H9 (cell line): ENCODE data around the gene GNAT3. TPM values are rescaled to one million over a fixed set of nuclear protein-coding genes. Genes with fewer than 3 reads are reported as not detected.

Experiments used
- DNase-seq: peaks from one replicate; pipeline ENCODE4 v3.0.0-alpha.2; 2017
- H2AFZ ChIP-seq: one replicate; pipeline ENCODE4 v1.6.1; 2013; ENCODE audit warnings: mild to moderate bottlenecking, low read length, control low read depth, moderate library complexity
- H2AK5ac ChIP-seq: 2 replicates; pipeline ENCODE4 v1.6.1; 2013; ENCODE audit warnings: low read length, control low read depth, mixed read lengths; ENCODE audit not compliant: insufficient read length
- H2BK120ac ChIP-seq: one replicate; pipeline ENCODE4 v1.6.1; 2013; ENCODE audit warnings: low read depth, mild to moderate bottlenecking, low read length, control low read depth, inconsistent platforms; ENCODE audit not compliant: poor library complexity, severe bottlenecking
- H2BK12ac ChIP-seq: 2 replicates; pipeline ENCODE4 v1.6.1; 2013; ENCODE audit warnings: low read length, control low read depth, mixed read lengths, low read depth; ENCODE audit not compliant: insufficient read length
- H2BK15ac ChIP-seq: 2 replicates; pipeline ENCODE4 v1.6.1; 2013; ENCODE audit warnings: low read depth, low read length, control low read depth
- H2BK20ac ChIP-seq: one replicate; pipeline ENCODE4 v1.6.1; 2013; ENCODE audit warnings: low read depth, mild to moderate bottlenecking, low read length, control low read depth, inconsistent platforms; ENCODE audit not compliant: poor library complexity, severe bottlenecking
- H2BK5ac ChIP-seq: 2 replicates; pipeline ENCODE4 v1.6.1; 2013; ENCODE audit warnings: low read length, control low read depth, mixed read lengths; ENCODE audit not compliant: insufficient read length
- H3K14ac ChIP-seq: 2 replicates; pipeline ENCODE4 v1.6.1; 2013; ENCODE audit warnings: low read length, control low read depth; ENCODE audit not compliant: insufficient read depth
- H3K18ac ChIP-seq: 2 replicates; pipeline ENCODE4 v1.6.1; 2013; ENCODE audit warnings: low read depth, mild to moderate bottlenecking, mixed read lengths, low read length, control low read depth; ENCODE audit not compliant: insufficient read length
- H3K23ac ChIP-seq: 2 replicates; pipeline ENCODE4 v1.6.1; 2013; ENCODE audit warnings: low read length, control low read depth, mixed read lengths, low read depth; ENCODE audit not compliant: insufficient read length
- H3K23me2 ChIP-seq: 2 replicates; pipeline ENCODE4 v1.6.1; 2013; ENCODE audit warnings: low read depth, mild to moderate bottlenecking, mixed read lengths, low read length, control low read depth; ENCODE audit not compliant: insufficient read length, poor library complexity, severe bottlenecking
- H3K27ac ChIP-seq: 2 replicates; pipeline ENCODE4 v1.5.1; 2013; ENCODE audit warnings: low read length, control low read depth, mixed read lengths, low read depth; ENCODE audit not compliant: insufficient read length
- H3K27me3 ChIP-seq: 2 replicates; pipeline ENCODE4 v1.6.1; 2013; ENCODE audit warnings: low read length, control low read depth, inconsistent platforms; ENCODE audit not compliant: insufficient read depth
- H3K4ac ChIP-seq: 2 replicates; pipeline ENCODE4 v1.6.1; 2013; ENCODE audit warnings: low read depth, mild to moderate bottlenecking, control low read depth, inconsistent platforms, low read length, moderate library complexity
- H3K4me1 ChIP-seq: 2 replicates; pipeline ENCODE4 v1.6.1; 2013; ENCODE audit warnings: low read length, control low read depth, inconsistent platforms; ENCODE audit not compliant: insufficient read depth
- H3K4me2 ChIP-seq: 2 replicates; pipeline ENCODE4 v1.6.1; 2013; ENCODE audit warnings: low read length, control low read depth, mixed read lengths; ENCODE audit not compliant: insufficient read length, insufficient read depth
- H3K56ac ChIP-seq: 2 replicates; pipeline ENCODE4 v1.6.1; 2013; ENCODE audit warnings: low read depth, mild to moderate bottlenecking, mixed read lengths, low read length, control low read depth; ENCODE audit not compliant: insufficient read length
- H3K79me1 ChIP-seq: 2 replicates; pipeline ENCODE4 v1.6.1; 2013; ENCODE audit warnings: low read depth, mild to moderate bottlenecking, moderate library complexity, low read length, control low read depth, inconsistent platforms; ENCODE audit not compliant: insufficient read depth, poor library complexity, severe bottlenecking
- H3K79me2 ChIP-seq: 2 replicates; pipeline ENCODE4 v1.6.1; 2013; ENCODE audit warnings: low read length, control low read depth, inconsistent platforms; ENCODE audit not compliant: insufficient read depth
- H3K9ac ChIP-seq: 2 replicates; pipeline ENCODE4 v1.6.1; 2013; ENCODE audit warnings: low read length, control low read depth, mixed read lengths; ENCODE audit not compliant: insufficient read length; ENCODE audit errors: extremely low read depth
- H3K9me3 ChIP-seq: one replicate; pipeline ENCODE4 v1.6.1; 2013; ENCODE audit warnings: low read depth, low read length, inconsistent platforms; ENCODE audit not compliant: control insufficient read depth
- H3T11ph ChIP-seq: one replicate; pipeline ENCODE4 v1.6.1; 2013; ENCODE audit warnings: mild to moderate bottlenecking, low read length, control low read depth, inconsistent platforms
- H4K20me1 ChIP-seq: one replicate; pipeline ENCODE4 v1.6.1; 2013; ENCODE audit not compliant: control insufficient read depth, insufficient read length, insufficient read depth
- H4K5ac ChIP-seq: 2 replicates; pipeline ENCODE4 v1.6.1; 2013; ENCODE audit warnings: low read depth, mild to moderate bottlenecking, mixed read lengths, low read length, control low read depth; ENCODE audit not compliant: insufficient read length
- H4K8ac ChIP-seq: replicated peaks from 2 replicates; pipeline ENCODE4 v1.6.1; 2013; ENCODE audit warnings: low read length, control low read depth, mixed read lengths, low read depth; ENCODE audit not compliant: insufficient read length
- H4K91ac ChIP-seq: 2 replicates; pipeline ENCODE4 v1.6.1; 2013; ENCODE audit warnings: low read depth, mild to moderate bottlenecking, moderate library complexity, mixed read lengths, low read length, control low read depth; ENCODE audit not compliant: insufficient read length
- H3K27ac Mint-ChIP-seq, 3 experiments: 2 replicates in 2 of 3; 3 replicates in 1 of 3; pipeline ENCODE4 v1.8.0; 2020 to 2021; ENCODE audit warnings: mixed read lengths in 3 of 3, mild to moderate bottlenecking in 1 of 3, moderate library complexity in 1 of 3
- H3K27me3 Mint-ChIP-seq: 2 replicates; pipeline ENCODE4 v1.8.0; 2021; ENCODE audit warnings: low read depth, mild to moderate bottlenecking, moderate library complexity, mixed read lengths
- H3K36me3 Mint-ChIP-seq, 3 experiments: 2 replicates in 2 of 3; 3 replicates in 1 of 3; pipeline ENCODE4 v1.8.0; 2020 to 2021; ENCODE audit warnings: low read depth in 3 of 3, mixed read lengths in 3 of 3; ENCODE audit not compliant: insufficient read depth in 1 of 3
- H3K4me1 Mint-ChIP-seq, 2 experiments: 2 replicates each; pipeline ENCODE4 v1.8.0; 2020; ENCODE audit warnings: mixed read lengths in 2 of 2
- H3K4me3 Mint-ChIP-seq, 2 experiments: 2 replicates in 1 of 2; 3 replicates in 1 of 2; pipeline ENCODE4 v1.8.0; 2020 to 2021; ENCODE audit warnings: mild to moderate bottlenecking in 2 of 2, mixed read lengths in 2 of 2, moderate library complexity in 1 of 2
- H3K9me3 Mint-ChIP-seq, 2 experiments: 2 replicates in 1 of 2; 3 replicates in 1 of 2; pipeline ENCODE4 v1.8.0; 2020; ENCODE audit warnings: mild to moderate bottlenecking in 2 of 2, mixed read lengths in 2 of 2, moderate library complexity in 1 of 2
- WGBS: extraction: QIAGEN DNeasy Blood & Tissue Kit; methylation state at CpG from one replicate; pipeline ENCODE4 v1.1.7; 2013; ENCODE audit warnings: missing lambda C conversion rate, low lambda C conversion rate, mixed read lengths; ENCODE audit not compliant: insufficient read length; ENCODE audit errors: extremely low coverage; 5-methylcytosine and 5-hydroxymethylcytosine counted together
- total RNA-seq: library from RNA; stranded (reverse); gene quantifications from 2 replicates; pipeline ENCODE4 v1.2.1, GENCODE V29; 2021
- TF ChIP-seq, protein P1 (sequence below): fragments of 200-600 bp; sonication (generic); conservative IDR thresholded peaks from 3 replicates; pipeline ENCODE4 v1.8.0; 2021; ENCODE audit warnings: antibody characterized with exemption, mild to moderate bottlenecking

Gene GNAT3
- total RNA-seq, 1 experiment from 2014 or later = not detected

DNA sequence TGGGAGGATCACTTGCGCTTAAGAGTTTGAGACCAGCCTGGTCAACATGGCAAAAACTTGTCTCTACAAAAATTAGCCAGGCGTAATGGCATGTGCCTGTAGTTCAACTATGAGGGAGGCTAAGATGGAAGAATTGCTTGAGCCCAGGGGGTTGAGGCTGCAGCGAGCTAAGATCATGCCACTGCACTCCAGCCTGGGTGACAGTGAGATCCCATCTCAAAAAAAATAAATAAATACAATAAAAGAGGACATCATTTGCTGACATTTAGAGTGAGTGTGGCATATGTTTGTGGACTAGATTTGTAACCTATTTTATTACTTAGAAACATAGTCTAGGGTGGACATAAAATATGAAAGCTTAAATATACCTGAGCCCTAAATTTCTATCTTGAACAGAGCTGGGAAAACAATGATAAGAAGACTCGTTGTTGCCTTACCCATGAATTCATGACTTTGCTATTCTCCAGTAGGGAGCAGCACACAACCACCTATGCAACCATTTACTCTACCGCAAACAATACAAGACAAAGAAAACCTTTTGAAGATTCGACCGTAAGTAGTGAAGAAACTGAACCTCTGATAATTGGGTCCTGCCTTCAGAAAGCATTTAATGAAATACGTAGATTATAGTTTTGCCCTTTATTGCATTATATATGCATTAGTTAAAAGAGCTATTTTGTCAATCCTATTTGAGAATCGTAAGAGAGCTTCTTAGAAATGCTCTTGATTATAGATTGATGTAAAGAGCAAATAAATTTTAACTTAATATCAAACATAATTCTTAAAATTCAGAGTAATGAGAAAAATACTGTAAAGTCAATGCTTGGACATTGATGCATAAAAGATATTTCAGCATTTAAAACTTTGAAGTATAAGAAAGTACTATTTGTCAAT is 83.5 kb downstream of the GNAT3 start:
- no peak overlapping the region for H3K4me3 Mint-ChIP-seq
- no peaks in the 10 kb centered on the region for H3K27me3 ChIP-seq
- H3K4ac ChIP-seq = no peak overlapping the region
- no peak overlapping the region for H3K14ac ChIP-seq
- H2BK15ac ChIP-seq = no peak overlapping the region
- H4K91ac ChIP-seq = no peak overlapping the region
- WGBS = no CpG with 5 or more reads among the region's 9 CpGs
- TF ChIP-seq, protein P1, sequence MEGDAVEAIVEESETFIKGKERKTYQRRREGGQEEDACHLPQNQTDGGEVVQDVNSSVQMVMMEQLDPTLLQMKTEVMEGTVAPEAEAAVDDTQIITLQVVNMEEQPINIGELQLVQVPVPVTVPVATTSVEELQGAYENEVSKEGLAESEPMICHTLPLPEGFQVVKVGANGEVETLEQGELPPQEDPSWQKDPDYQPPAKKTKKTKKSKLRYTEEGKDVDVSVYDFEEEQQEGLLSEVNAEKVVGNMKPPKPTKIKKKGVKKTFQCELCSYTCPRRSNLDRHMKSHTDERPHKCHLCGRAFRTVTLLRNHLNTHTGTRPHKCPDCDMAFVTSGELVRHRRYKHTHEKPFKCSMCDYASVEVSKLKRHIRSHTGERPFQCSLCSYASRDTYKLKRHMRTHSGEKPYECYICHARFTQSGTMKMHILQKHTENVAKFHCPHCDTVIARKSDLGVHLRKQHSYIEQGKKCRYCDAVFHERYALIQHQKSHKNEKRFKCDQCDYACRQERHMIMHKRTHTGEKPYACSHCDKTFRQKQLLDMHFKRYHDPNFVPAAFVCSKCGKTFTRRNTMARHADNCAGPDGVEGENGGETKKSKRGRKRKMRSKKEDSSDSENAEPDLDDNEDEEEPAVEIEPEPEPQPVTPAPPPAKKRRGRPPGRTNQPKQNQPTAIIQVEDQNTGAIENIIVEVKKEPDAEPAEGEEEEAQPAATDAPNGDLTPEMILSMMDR = peak; percentile 80
- H2BK20ac ChIP-seq = no peak overlapping the region
- H3K36me3 Mint-ChIP-seq = no peaks in the 10 kb centered on the region
- H3K23me2 ChIP-seq = no peaks in the 10 kb centered on the region
- peaks cover 6 to 9% of the 10 kb centered on the region in 2 experiments for H3K4me1 Mint-ChIP-seq
- no peaks in the 10 kb centered on the region for H3K27me3 Mint-ChIP-seq
- H4K8ac ChIP-seq = no peak overlapping the region
- no peak overlapping the region for H4K5ac ChIP-seq
- H3K9ac ChIP-seq = no peak overlapping the region
- no peak overlapping the region for H2AFZ ChIP-seq
- no peaks in the 10 kb centered on the region; the same call in 1 of the 2 replicates for H3K4me1 ChIP-seq
- no peak overlapping the region for H3K56ac ChIP-seq
- H3K9me3 Mint-ChIP-seq = no peaks in the 10 kb centered on the region
- no peak overlapping the region for H3K23ac ChIP-seq
- no peak overlapping the region for H3K4me2 ChIP-seq
- no peak overlapping the region for H3K18ac ChIP-seq
- peak; percentile 41 for DNase-seq
- H2BK120ac ChIP-seq = no peak overlapping the region
- H2BK5ac ChIP-seq = no peak overlapping the region
- H4K20me1 ChIP-seq = no peaks in the 10 kb centered on the region
- H3K79me1 ChIP-seq = no peaks in the 10 kb centered on the region
- H2AK5ac ChIP-seq = no peak overlapping the region
- no peak overlapping the region for H3K27ac ChIP-seq
- H2BK12ac ChIP-seq = no peak overlapping the region
- H3T11ph ChIP-seq = no peak overlapping the region
- H3K79me2 ChIP-seq = no peaks in the 10 kb centered on the region
- H3K9me3 ChIP-seq = no peaks in the 10 kb centered on the region
- peak overlapping the region in 1 of 3 experiments; percentile 48; a peak in 1 of 7 replicates for H3K27ac Mint-ChIP-seq
